HEK293T (cell line): ENCODE results near the gene TMEM225B.

ENCODE experiments used
- ARNT ChIP-seq: fragments of 450-650 bp; IDR thresholded peaks from 2 replicates; pipeline ENCODE4 v1.6.1; 2017; ENCODE audit warnings: mild to moderate bottlenecking
- BHLHE40 ChIP-seq: fragments of 450-650 bp; IDR thresholded peaks from 2 replicates; pipeline ENCODE4 v1.6.1; 2016; ENCODE audit warnings: mild to moderate bottlenecking, moderate library complexity, borderline replicate concordance
- HDGF ChIP-seq: fragments of 450-650 bp; IDR thresholded peaks from 2 replicates; pipeline ENCODE4 v1.6.1; 2017; ENCODE audit warnings: antibody characterized with exemption, borderline replicate concordance
- LEF1 ChIP-seq: fragments of 450-650 bp; IDR thresholded peaks from 2 replicates; pipeline ENCODE4 v1.6.1; 2017; ENCODE audit warnings: mild to moderate bottlenecking, borderline replicate concordance
- NFRKB ChIP-seq: fragments of 450-650 bp; IDR thresholded peaks from 2 replicates; pipeline ENCODE4 v1.6.1; 2016; ENCODE audit warnings: mild to moderate bottlenecking, moderate library complexity
- SP1 ChIP-seq: fragments of 450-650 bp; IDR thresholded peaks from 2 replicates; pipeline ENCODE4 v1.6.1; 2017
- ZNF384 ChIP-seq: fragments of 450-650 bp; IDR thresholded peaks from 2 replicates; pipeline ENCODE4 v1.6.1; 2016

DNA sequence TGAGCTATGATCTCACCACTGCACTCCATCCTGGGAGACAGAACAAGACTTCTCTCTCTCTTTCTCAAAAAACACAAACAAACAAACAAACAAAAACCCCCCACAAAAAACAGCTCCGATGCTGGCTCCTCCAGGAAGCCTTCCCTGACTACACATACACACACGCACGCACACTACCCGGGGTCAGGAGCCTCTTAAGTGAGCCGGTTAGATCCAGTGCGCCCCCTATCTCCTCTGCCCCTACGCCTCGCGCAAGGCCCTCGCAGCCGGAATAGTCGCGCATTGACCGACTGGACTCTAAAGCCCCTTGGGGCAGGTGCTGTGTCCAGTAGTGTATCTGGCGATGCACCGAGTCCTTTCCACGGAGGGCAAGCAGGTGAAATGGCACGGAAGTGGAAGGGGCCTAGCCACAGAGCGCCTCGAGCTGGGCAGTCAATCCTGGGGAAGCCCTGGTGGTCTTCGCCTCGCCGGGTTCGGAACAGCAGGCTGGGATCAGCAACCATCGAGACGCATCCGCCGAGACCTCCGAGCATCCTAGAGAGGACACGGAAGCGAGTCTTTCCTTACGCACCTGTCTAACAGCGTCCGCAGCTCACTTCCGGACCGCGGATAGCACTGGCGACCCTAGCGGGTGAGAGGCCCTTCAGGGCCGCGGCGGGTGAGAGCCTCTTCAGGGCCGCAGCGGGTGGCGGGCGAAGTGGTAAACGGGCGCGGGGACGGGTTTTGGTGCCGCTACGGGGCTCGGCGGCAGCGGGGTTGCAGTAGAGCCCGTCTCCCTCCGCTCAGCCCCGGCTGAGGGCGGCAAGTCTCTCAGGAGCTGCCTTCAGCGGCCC, 18.5 kb downstream of the TMEM225B start, which contains the start of gene ZSCAN25:
- TF ChIP-seq LEF1 (no peak), BHLHE40 (no peak), ARNT (peak; percentile 90), SP1 (no peak), ZNF384 (no peak), HDGF (no peak), NFRKB (no peak)
